GM08714 (cell line): Measurements from ENCODE around the gene CD24.
"Not testable (repeated sequence)": the region's sequence is repeated elsewhere in the genome, so short reads cannot be mapped to it uniquely, and the experiment has no call there.

ENCODE experiments used
- H3K4me3 ChIP-seq: fragments of 200-500 bp; sonication (Bioruptor generic); 2 replicates; pipeline ENCODE4 v1.5.1; 2014; ENCODE audit warnings: mild to moderate bottlenecking, low read length, inconsistent platforms
- ZNF274 ChIP-seq: IDR thresholded peaks from 2 replicates; pipeline ENCODE4 v1.6.1; 2012; ENCODE audit warnings: mild to moderate bottlenecking, low read depth, low read length

The CD24 gene, protein sequence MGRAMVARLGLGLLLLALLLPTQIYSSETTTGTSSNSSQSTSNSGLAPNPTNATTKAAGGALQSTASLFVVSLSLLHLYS

DNA sequence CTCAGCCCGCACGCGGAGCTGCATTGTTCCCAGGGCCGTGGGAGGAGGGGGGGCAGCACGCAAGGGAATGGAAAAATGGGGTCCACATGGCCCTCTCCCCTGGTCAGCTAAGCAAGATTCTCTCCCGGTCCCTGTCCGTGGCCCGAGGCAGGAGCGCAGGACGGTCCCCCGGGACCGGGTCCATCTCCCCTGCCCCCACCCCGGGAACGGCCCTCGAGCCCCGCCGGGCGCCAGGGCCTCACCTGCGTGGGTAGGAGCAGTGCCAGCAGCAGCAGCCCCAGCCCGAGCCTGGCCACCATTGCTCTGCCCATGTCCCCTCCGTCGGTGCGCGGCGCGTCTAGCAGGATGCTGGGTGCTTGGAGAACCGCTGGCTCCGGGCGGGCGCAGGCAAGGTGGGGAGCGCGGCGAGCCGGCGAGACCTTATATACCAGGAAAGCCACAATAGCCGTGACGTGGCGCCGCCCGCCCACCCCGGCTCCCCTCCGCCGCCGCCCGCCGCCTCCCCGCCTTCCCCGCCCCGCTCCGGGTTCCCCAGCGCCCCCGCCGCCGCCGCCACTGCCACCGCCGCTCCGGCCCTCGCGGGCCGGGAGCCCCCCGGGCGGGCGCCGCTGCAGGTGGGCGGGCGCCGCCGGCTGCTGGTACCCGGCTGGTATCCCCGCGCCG, at the start of gene CD24:
CD24 (minus strand) TSS at position 394 of the 663 bp plus-strand sequence; CDS start at position 311, 83 bp downstream.
- TF ChIP-seq ZNF274 = no peak
- peak within 1 kb of the TSS; percentile 89 for H3K4me3 ChIP-seq

DNA sequence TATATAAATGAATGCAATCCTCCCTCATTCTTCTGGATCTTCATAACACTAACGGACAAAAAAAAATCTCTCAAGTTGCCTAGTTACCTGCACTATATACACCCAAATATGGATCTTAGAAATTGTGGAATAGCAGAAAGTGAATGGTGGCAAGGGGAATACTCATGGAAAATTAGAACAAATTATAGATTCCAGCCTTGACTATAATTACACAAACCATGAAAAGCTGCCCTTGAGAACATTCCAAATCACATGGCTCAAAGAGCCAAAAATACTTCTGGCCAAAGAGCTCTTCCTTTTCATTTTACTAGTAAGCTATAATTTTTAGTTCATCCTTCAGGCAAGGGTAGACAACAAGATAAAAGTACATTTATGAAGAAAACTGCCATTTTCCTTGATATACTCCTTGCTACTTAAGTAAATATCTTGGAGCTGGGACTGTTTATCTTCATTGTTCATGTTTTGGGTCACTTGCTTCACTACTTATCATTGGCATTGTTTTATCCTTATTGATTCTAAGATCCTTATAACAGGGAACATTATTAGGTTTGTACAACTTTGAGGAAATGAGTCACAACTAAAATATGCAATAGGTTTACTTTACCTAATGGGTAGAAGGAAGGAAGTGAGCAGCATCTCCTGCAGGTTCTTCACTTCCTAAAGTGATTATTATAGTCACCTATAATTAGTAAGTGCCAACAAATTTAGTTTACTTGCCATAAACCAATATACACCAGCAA, 47.1 kb upstream of the CD24 start:
- no peak overlapping the region for H3K4me3 ChIP-seq
- no peak for TF ChIP-seq ZNF274

DNA sequence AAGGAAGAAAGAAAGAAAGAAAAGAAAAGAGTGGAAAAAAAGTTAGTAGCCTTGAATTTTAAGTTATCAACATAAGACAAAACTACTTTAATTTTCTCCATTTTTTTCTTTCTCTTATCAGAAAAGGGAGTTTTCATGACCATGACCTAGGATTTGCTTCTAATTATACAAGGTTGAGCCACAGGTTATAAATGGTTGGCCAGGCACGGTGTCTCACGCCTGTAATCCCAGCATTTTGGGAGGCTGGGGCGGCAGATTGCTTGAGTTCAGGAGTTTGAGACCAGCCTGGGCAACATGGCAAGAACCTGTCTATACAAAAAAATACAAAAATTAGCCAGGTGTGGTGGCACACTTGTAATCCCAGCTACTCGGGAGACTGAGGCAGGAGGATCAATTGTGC, 45.7 kb upstream of the CD24 start:
- no peak overlapping the region for H3K4me3 ChIP-seq
- TF ChIP-seq ZNF274 = no peak

DNA sequence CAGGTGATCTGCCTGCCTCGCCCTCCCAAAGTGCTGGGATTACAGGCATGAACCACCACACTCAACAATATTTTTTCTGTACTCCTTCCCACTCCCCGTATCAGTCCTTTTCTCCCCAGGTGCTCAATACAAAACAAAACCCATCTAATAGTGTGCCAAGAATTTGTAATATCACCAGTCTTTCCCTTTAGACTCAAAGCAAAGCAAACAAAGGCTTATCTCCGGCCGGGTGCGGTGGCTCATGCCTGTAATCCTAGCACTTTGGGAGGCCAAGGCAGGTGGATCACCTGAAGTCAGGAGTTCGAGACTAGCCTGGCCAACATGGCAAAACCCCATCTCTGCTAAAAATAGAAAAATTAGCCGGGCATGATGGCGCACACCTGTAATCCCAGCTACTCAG, 45.1 kb upstream of the CD24 start:
- H3K4me3 ChIP-seq = not testable (repeated sequence)

DNA sequence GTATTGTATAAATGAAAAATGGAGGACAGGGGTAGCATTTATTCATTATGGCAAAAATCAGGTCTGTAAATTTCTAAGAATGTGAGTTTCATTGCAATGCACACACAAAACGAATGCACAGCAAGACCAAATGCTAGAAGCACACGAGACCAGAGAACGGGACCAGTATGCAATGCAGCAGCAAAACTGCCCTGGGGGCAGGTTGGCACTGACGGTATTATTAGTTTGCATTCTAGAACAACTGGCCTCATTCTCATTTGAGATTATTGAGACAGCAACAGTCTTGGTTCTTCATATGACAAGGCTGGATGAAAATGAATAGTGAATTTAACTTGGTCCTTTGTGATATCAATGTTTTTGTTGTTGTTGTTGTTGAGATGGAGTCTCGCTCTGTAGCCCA, 44.5 kb upstream of the CD24 start:
- no peak overlapping the region for H3K4me3 ChIP-seq
- TF ChIP-seq ZNF274 = no peak

DNA sequence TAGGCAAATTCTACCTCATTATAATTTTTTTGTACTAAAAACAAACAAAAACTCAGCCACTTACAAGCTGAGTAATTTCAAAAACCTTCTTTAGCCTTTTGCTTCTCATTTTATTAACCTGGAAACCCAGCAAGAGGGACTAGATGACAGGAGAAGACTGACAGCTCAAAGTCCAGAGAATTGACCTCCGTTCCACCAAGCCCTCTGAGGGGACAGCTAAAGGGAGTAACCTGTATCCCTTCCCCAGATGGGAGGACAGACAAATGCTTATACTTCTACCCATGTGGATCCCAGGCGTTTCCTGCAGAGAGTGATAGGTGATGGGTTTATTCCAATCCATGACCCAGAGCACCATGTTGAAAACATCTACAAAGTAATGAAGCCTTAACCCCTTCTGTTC, 35.0 kb upstream of the CD24 start:
- no peak for TF ChIP-seq ZNF274
- H3K4me3 ChIP-seq = no peak overlapping the region

DNA sequence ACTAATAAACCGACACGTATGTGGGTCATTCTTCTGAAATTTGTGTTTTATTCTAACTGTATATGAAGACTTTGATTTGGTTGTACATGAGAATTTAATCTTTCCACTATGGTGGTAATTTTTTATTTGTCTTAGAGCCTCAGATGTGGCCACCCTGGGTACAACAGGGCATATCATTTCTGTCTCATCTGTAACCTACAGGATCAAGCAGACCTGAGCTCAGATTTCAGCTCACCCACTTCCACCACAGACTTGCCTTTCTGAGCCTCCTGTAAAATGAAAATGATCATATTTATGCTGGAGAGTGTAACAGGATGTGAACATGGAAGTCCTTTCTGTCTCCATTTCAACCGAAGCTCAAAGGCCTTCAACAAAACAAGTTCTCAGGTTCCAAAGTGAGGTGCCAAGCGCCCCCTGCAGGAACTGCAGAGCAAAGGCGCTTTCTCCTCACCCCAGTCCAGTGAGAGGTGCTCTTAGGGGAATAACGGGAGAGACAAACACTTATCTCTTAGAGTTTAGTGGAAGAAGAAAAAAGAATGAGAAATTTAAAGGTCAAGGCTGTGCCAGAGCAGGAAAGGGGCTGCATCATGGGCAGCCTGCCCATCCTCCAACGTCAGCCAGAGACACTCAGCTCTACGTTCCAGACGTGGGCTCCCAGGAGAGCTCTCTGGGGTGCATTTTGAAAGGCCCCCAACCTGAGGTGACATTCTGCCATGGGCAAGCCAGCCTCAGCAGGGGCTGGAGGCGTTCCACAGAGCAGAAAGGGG, 23.0 kb upstream of the CD24 start:
- no peak for TF ChIP-seq ZNF274
- no peak overlapping the region for H3K4me3 ChIP-seq

DNA sequence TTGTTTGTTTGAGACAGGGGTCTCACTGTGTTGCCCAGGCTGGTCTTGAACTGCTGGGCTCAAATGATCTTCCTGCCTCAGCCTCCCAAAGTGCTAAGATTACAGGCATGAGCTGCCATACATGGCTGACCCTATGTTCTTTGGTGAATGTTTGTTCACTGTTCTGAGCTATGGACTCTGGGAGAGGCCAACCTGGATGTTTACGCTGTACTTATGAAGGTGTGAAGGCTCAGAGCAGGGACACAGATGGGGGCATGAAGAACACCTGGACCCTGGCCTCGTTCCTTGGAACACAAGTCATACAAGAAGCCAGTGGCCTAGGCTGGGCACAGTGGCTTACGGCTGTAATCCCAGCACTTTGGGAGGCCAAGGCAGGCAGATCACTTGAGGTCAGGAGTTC, 21.1 kb upstream of the CD24 start:
- no peak overlapping the region for H3K4me3 ChIP-seq
- no peak for TF ChIP-seq ZNF274

DNA sequence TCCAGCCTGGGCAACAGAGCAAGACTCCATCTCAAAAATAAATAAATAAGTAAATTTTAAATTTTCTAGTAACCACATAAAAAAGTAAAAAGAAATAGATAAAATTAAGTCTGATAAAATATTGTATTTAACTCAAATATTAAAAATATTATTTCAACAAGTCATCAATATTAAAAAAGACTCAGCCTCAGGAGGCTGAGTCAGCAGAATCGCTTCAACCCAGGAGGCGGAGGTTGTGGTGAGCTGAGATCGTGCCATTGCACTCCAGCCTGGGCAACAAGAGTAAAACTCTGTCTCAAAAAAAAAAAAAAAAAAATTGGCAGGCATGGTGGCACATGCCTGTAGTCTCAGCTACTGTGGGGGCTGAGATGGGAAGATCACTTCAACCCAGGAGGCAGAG, 15.2 kb upstream of the CD24 start:
- not testable (repeated sequence) for H3K4me3 ChIP-seq

DNA sequence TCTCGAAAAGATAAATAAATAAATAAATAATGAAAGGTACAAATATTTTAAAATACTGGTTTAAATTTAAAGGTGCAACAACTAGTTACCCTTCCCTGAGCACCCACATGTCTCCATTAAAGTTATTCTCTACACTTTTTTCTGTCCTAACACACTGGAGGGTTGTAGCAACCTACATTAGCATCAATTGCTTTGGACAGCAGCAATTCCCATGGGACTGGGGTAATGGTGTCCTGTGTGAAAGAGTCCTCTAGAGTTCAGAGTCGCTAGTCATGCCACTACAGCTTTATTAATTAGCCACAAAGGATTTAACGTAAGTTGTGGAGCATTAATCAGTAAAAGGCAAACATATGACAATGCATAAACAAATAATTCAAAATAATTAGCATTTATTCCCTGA, 14.1 kb upstream of the CD24 start:
- no peak overlapping the region for H3K4me3 ChIP-seq
- no peak for TF ChIP-seq ZNF274

DNA sequence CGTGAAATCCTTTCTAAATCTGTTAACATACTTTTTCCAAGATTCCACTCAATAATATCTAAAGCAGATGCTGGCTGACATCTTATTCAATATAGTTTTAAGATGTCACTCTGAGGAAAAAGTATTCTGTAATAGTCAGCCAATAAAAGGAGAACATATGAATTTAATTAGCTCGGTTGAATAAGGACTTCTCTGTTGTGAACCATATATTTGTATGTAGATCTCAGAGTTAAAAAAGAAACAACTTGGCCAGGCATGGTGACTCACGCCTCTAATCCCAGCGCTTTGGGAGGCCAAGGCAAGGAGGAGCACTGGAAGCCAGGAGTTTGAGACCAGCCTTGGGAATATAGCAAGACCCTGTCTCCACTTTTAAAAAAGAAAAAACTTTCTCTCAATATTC, 7.4 kb upstream of the CD24 start:
- no peak for TF ChIP-seq ZNF274

DNA sequence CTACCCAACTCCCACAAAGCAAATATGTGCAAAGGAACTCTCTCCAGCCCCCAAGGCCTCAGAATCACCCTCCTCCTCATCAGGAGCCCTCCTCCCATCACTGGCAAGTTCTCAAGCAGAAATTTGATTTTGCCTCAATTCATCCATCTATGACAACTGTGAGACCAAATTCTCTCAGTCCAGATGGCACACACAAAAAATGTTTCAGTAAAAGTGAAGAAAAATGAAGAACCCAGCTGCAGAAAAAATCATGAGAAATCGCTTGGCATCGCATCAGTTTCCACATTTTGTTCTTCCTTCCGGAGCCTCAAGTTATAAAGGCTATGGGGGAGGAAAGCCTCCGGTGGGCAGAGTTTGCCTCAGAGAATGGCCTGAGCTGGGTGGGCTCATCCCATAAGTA, 6.4 kb upstream of the CD24 start:
- no peak for TF ChIP-seq ZNF274
- no peak overlapping the region for H3K4me3 ChIP-seq

More for the DNA sequence above, 7.4 kb upstream of the CD24 start:
- no peak overlapping the region for H3K4me3 ChIP-seq

DNA sequence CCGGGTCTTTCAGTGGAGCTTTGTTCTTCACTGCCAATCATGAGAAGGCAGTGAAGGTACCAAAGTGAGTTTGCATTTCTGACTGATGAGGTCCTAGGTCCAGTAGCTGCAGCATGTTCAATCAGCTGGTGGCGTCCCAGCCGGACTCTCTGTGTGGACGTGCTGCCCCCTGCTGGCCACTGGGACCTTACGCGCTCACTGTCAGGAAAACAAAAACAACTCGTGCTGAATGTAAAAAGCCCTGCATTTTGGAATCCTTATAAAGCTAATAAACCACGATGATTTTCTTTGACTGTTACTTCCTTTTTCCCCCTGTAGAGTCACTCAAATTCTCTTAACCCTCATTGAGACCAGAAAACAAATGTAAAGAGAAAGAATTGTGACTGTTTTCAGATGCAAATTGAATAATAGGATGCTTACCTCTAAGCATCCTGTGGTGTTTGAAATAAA, 4.9 kb upstream of the CD24 start:
- no peak for TF ChIP-seq ZNF274
- H3K4me3 ChIP-seq = no peak overlapping the region

DNA sequence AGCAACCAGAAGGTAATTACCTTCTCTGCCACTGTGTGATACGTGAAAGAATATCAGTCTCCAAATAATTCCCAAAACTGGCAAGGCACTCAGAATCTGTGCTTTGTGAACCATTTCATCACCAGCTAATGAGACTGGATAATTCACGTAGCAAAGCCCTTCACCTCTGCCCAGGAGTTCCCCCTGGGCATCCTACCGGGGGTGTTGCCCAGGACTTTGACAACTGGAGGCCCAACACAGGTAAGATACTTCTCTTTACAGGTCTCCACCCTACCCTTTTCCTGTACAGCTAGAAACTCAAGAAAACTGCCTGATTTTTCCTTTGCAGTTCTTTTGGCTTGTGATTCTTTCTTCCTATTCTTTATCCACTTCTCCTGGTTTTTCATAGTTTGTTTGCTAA, 2.7 kb upstream of the CD24 start:
- H3K4me3 ChIP-seq = no peak overlapping the region
- TF ChIP-seq ZNF274 = no peak

DNA sequence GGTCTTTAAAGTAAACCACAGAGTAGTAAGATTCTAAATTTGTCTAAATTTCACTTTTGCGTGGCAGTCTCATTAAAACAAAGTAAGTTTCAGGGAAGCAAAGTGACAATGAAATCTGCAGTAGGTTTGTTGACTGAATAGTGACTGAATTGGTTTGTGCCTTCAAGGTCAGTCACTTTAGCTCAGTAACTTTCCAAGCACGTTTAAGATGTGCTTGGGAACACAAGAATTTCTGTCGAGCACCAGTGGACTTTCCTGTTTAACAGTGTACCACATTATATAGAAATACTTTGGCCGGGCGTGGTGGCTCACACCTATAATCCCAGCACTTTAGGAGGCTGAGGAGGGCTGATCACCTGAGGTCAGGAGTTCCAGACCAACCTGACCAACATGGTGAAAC, 1.7 kb upstream of the CD24 start:
- no peak overlapping the region for H3K4me3 ChIP-seq
- no peak for TF ChIP-seq ZNF274

DNA sequence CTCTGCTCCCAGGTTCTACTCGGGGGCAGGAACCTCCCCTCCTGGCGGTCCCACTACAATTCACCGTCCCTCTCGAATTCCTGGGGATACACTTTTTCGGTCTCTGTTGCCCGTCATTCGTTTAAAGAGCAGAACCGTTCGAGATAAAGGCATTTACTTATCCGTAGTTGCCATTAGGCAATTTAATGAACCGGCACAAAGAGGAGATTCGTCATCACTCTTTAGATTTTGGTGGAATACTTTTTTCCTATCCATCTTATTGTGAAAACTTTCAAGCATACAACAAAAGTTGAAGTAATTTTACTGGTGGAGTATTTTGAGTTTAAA, 1.2 kb upstream of the CD24 start:
- TF ChIP-seq ZNF274 = no peak
- H3K4me3 ChIP-seq = peak overlapping the region; percentile 89; the same call in 1 of the 2 replicates
